Measurements from ENCODE around the gene ERBB2. TPM values are rescaled to one million over a fixed set of nuclear protein-coding genes. Genes with fewer than 3 reads are reported as not detected.

Gene ERBB2
- total and polyA plus RNA-seq, 9 of the 15 experiments (the other 6 are each of a cell fraction or from before 2014, with no cell fraction given) = 0.74 to 5.6 (median 3.3) TPM

DNA sequence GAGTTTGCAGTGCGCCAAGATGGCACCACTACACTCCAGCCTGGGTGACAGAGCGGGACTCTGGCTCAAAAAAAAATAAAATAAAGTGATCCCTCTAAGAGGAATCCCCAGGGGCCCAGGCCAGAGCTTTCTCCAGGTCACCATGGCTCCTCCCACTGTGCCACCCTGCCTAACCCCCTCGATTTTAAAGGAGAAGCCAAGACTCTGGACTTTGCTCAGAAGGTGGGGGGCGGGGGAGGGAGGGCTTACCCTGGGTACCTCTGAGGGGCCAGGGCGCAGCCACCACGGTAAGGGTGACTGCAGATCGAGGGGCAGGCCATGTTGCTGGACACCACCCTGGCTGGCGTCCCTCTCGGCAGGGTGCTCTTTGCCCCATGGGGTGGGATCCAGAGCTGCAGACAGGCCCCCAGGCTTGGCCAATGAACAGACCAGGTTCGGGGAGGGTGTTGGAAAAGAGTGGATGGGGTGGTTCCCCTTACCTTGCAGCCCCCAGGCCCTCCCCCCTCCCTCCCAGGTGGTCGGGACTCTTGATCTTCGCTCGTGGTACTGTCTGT, 37.4 kb downstream of the ERBB2 start:
- ATAC-seq (no peak), DNase-seq (ENCODE audit: extremely low read depth in 1 of 4, low spot score in 3 of 4) (no peak), FAIRE-seq (no peak)
- H4K20me1 ChIP-seq (replicated peaks; ENCODE audit: control insufficient read depth, insufficient read depth, low read length) = no peaks in the 10 kb centered on the region
- H2AFZ ChIP-seq (ENCODE audit: low read depth, low read length) = peak overlapping the region; percentile 74
- H3K4me3 ChIP-seq = peak overlapping the region; percentile 44
- peaks cover 20 to 44% of the 10 kb centered on the region in 2 experiments for H3K4me1 ChIP-seq (replicated peaks in 1 of 2; ENCODE audit: control insufficient read depth in 2 of 2, insufficient read depth in 2 of 2, low read length in 2 of 2)
- peak overlapping the region in 1 of 2 experiments; percentile 80; a peak in 2 of 4 replicates for H3K9ac ChIP-seq (ENCODE audit: insufficient read depth in 1 of 2, low read depth in 2 of 2, low read length in 2 of 2)
- no peaks in the 10 kb centered on the region for H3K27me3 ChIP-seq (ENCODE audit: control insufficient read depth in 2 of 2, insufficient read depth in 2 of 2, low read length in 2 of 2)
- TF ChIP-seq, protein P1, sequence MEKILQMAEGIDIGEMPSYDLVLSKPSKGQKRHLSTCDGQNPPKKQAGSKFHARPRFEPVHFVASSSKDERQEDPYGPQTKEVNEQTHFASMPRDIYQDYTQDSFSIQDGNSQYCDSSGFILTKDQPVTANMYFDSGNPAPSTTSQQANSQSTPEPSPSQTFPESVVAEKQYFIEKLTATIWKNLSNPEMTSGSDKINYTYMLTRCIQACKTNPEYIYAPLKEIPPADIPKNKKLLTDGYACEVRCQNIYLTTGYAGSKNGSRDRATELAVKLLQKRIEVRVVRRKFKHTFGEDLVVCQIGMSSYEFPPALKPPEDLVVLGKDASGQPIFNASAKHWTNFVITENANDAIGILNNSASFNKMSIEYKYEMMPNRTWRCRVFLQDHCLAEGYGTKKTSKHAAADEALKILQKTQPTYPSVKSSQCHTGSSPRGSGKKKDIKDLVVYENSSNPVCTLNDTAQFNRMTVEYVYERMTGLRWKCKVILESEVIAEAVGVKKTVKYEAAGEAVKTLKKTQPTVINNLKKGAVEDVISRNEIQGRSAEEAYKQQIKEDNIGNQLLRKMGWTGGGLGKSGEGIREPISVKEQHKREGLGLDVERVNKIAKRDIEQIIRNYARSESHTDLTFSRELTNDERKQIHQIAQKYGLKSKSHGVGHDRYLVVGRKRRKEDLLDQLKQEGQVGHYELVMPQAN (IDR thresholded peaks at IDR 0.05; ENCODE audit: borderline replicate concordance) = no peak
- TF ChIP-seq, protein P2, sequence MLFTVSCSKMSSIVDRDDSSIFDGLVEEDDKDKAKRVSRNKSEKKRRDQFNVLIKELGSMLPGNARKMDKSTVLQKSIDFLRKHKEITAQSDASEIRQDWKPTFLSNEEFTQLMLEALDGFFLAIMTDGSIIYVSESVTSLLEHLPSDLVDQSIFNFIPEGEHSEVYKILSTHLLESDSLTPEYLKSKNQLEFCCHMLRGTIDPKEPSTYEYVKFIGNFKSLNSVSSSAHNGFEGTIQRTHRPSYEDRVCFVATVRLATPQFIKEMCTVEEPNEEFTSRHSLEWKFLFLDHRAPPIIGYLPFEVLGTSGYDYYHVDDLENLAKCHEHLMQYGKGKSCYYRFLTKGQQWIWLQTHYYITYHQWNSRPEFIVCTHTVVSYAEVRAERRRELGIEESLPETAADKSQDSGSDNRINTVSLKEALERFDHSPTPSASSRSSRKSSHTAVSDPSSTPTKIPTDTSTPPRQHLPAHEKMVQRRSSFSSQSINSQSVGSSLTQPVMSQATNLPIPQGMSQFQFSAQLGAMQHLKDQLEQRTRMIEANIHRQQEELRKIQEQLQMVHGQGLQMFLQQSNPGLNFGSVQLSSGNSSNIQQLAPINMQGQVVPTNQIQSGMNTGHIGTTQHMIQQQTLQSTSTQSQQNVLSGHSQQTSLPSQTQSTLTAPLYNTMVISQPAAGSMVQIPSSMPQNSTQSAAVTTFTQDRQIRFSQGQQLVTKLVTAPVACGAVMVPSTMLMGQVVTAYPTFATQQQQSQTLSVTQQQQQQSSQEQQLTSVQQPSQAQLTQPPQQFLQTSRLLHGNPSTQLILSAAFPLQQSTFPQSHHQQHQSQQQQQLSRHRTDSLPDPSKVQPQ (CRISPR knock-in tag; IDR thresholded peaks at IDR 0.05; ENCODE audit: borderline replicate concordance) = no peak
- no peak for TF ChIP-seq ZNF121 (CRISPR knock-in tag; conservative IDR thresholded peaks at IDR 0.05)
- TF ChIP-seq ZNF347 (CRISPR knock-in tag; IDR thresholded peaks at IDR 0.05; ENCODE audit: low read depth) = no peak
- no peak for TF ChIP-seq RBM14 (IDR thresholded peaks at IDR 0.05; ENCODE audit: borderline replicate concordance, insufficient read depth, low read depth, low read length)
- no peak for TF ChIP-seq CHD2 (IDR thresholded peaks at IDR 0.05; ENCODE audit: low read depth, low read length)
- TF ChIP-seq HNRNPH1 (optimal IDR thresholded peaks at IDR 0.05; ENCODE audit: low read depth, low read length) = no peak
- CTCF ChIA-PET (ENCODE audit: low intra/inter-chr PET ratio) = no interaction called here
- no TSS peak for BruUV-seq (replicated peaks)
- no peak overlapping the region for H3K27ac ChIP-seq (ENCODE audit: extremely low read depth, low read depth, low read length)
- intact Hi-C loops (cut with micrococcal nuclease) = no loop called here
- no peaks in the 10 kb centered on the region for H3K9me3 ChIP-seq (replicated peaks; ENCODE audit: control insufficient read depth, insufficient read depth, low read depth, low read length)
- in situ Hi-C loops (cut with MboI) = no loop called here
- H3K9me1 ChIP-seq (ENCODE audit: control insufficient read depth, insufficient read depth, low read length) = no peaks in the 10 kb centered on the region
- POLR2A ChIA-PET = interaction anchor here (0.9 to 1.1 kb wide), 2 partner anchors 14 to 37 kb away, joined by 3 read pairs; partner anchors contain the start of gene ERBB2
- H3K4me2 ChIP-seq (ENCODE audit: insufficient read depth, low read length) = peak overlapping the region; percentile 69
- WGBS (ENCODE audit: insufficient coverage, low coverage, missing lambda C conversion rate) = 70% methylated on average over 5 of the region's 13 CpGs
- H3K79me2 ChIP-seq (ENCODE audit: control insufficient read depth, insufficient read depth, low read length) = no peaks in the 10 kb centered on the region
- H3K36me3 ChIP-seq (ENCODE audit: control insufficient read depth, insufficient read depth, low read length) = no peaks in the 10 kb centered on the region
